K562 (cell line): ENCODE data around the gene BACE1-AS. TPM values are rescaled to one million over a fixed set of nuclear protein-coding genes. Genes with fewer than 3 reads are reported as not detected.

Experiments used
- ATAC-seq: fragments of 200-7000 bp; cut with Tn5 transposase; 3 replicates; pipeline ENCODE4 v1.9.1; 2020; ENCODE audit warnings: moderate library complexity
- BruUV-seq: library from RNA; stranded (reverse); fragments of 400-500 nt; replicated peaks from 2 replicates; lab custom pipeline; 2021; lab: Mats Ljungman, UMichigan
- CTCF ChIA-PET: fragments of 300-600 bp; formaldehyde crosslinking; extraction: SDS; loops from one replicate; lab custom pipeline; 2021; ENCODE audit warnings: low intra/inter-chr PET ratio; lab: Yijun Ruan, JAX
- POLR2A ChIA-PET: fragments of 300-600, 350-650 bp; sonication (Branson Sonifier 250); formaldehyde crosslinking; extraction: SDS; loops from one replicate; lab custom pipeline; 2021; ENCODE audit warnings: antibody characterized with exemption, inconsistent platforms; lab: Yijun Ruan, JAX
- DNase-seq, 4 experiments: peaks; one replicate each; pipeline versions ENCODE4 v3.0.0 to v3.0.0-alpha.2; 2011 to 2018; ENCODE audit warnings: low spot score in 3 of 4, mixed read lengths in 3 of 4; ENCODE audit errors: extremely low read depth in 1 of 4
- FAIRE-seq: peaks from 2 replicates; lab custom pipeline; 2011; peaks lifted over from hg19 to GRCh38; lab: Jason Lieb, UNC
- H2AFZ ChIP-seq: 2 replicates; pipeline ENCODE4 v1.6.0; 2011; ENCODE audit warnings: low read depth, low read length, control low read depth, inconsistent platforms
- H3K27ac ChIP-seq: fragments of 200-600 bp; 3 replicates; pipeline ENCODE4 v1.8.0; 2011; ENCODE audit warnings: low read depth, mild to moderate bottlenecking, control low read depth, inconsistent platforms, low read length, moderate library complexity, mixed read lengths; ENCODE audit errors: extremely low read depth
- H3K27me3 ChIP-seq, 2 experiments: fragments of 300-600 bp in 1 of 2; 2 replicates in 1 of 2; 3 replicates in 1 of 2; pipeline versions ENCODE4 v1.6.0 to v1.8.0; 2011; ENCODE audit warnings: inconsistent platforms in 2 of 2, low read length in 2 of 2, mild to moderate bottlenecking in 1 of 2, mixed read lengths in 1 of 2, moderate library complexity in 1 of 2; ENCODE audit not compliant: control insufficient read depth in 2 of 2, insufficient read depth in 2 of 2
- H3K36me3 ChIP-seq: fragments of 300-600 bp; 3 replicates; pipeline ENCODE4 v1.8.0; 2011; ENCODE audit warnings: mild to moderate bottlenecking, low read length, inconsistent platforms; ENCODE audit not compliant: control insufficient read depth, insufficient read depth
- H3K4me1 ChIP-seq, 2 experiments: fragments of 200-600 bp in 1 of 2; replicated peaks in 1 of 2; 2 replicates in 1 of 2; 3 replicates in 1 of 2; pipeline versions ENCODE4 v1.5.1 to v1.8.0; 2011; ENCODE audit warnings: inconsistent platforms in 2 of 2, low read length in 2 of 2, mild to moderate bottlenecking in 1 of 2, mixed read lengths in 1 of 2, moderate library complexity in 1 of 2; ENCODE audit not compliant: control insufficient read depth in 2 of 2, insufficient read depth in 2 of 2
- H3K4me2 ChIP-seq: 2 replicates; pipeline ENCODE4 v1.6.1; 2011; ENCODE audit warnings: low read length, control low read depth, inconsistent platforms, mixed read lengths; ENCODE audit not compliant: insufficient read depth
- H3K4me3 ChIP-seq: fragments of 200-600 bp; sonication (generic), shearing (Covaris generic); 2 replicates; pipeline ENCODE4 v1.5.1; 2016; ENCODE audit warnings: control low read depth, inconsistent platforms
- H3K79me2 ChIP-seq: fragments of 200-600 bp; 3 replicates; pipeline ENCODE4 v1.8.0; 2011; ENCODE audit warnings: low read length, inconsistent platforms; ENCODE audit not compliant: control insufficient read depth, insufficient read depth
- H3K9ac ChIP-seq, 2 experiments: 2 replicates each; pipeline versions ENCODE4 v1.6.0 to v1.6.1; 2011; ENCODE audit warnings: low read depth in 2 of 2, low read length in 2 of 2, control low read depth in 1 of 2, inconsistent platforms in 1 of 2, mild to moderate bottlenecking in 1 of 2, mixed read lengths in 1 of 2; ENCODE audit not compliant: insufficient read depth in 1 of 2
- H3K9me1 ChIP-seq: one replicate; pipeline ENCODE4 v1.6.0; 2011; ENCODE audit warnings: inconsistent platforms, mild to moderate bottlenecking, low read length, moderate library complexity; ENCODE audit not compliant: control insufficient read depth, insufficient read depth
- H3K9me3 ChIP-seq: replicated peaks from 2 replicates; pipeline ENCODE4 v1.5.1; 2011; ENCODE audit warnings: low read depth, low read length, inconsistent platforms; ENCODE audit not compliant: control insufficient read depth, insufficient read depth
- H4K20me1 ChIP-seq: replicated peaks from 2 replicates; pipeline ENCODE4 v1.6.1; 2011; ENCODE audit warnings: low read length, inconsistent platforms, mixed read lengths; ENCODE audit not compliant: control insufficient read depth, insufficient read depth
- E2F3 ChIP-seq: fragments of 250-450 bp; sonication (Bioruptor Pico); IDR thresholded peaks from 2 replicates; pipeline ENCODE4 v1.4.0; 2020; ENCODE audit warnings: mild to moderate bottlenecking
- ETS2 ChIP-seq: IDR thresholded peaks from 2 replicates; pipeline ENCODE4 v1.6.1; 2016; ENCODE audit warnings: borderline replicate concordance, missing genetic modification characterization, mild to moderate bottlenecking, moderate library complexity, missing compliant biosample characterization; ENCODE audit not compliant: poor library complexity, severe bottlenecking
- FIP1L1 ChIP-seq: fragments of 200-400 bp; formaldehyde crosslinking; IDR thresholded peaks from 2 replicates; pipeline ENCODE4 v1.6.1; 2018; ENCODE audit warnings: mild to moderate bottlenecking, low read depth, low read length; ENCODE audit not compliant: poor library complexity, severe bottlenecking
- HDAC3 ChIP-seq: fragments of 450-650 bp; IDR thresholded peaks from 2 replicates; pipeline ENCODE4 v1.6.1; 2018; ENCODE audit warnings: borderline replicate concordance, mild to moderate bottlenecking, moderate library complexity; ENCODE audit not compliant: partially characterized antibody
- JUN ChIP-seq, 2 experiments: sonication (generic) in 1 of 2; formaldehyde crosslinking in 1 of 2; IDR thresholded peaks; 2 replicates each; pipeline versions ENCODE4 v1.6.1 to v1.8.0; 2012 to 2022; ENCODE audit warnings: borderline replicate concordance in 2 of 2, mild to moderate bottlenecking in 2 of 2, improper control_type of control experiment in 1 of 2, low read depth in 1 of 2, low read length in 1 of 2, missing genetic modification reagents in 1 of 2
- WGBS: fragments of 100-300 bp; shearing (Covaris generic); methylation state at CpG from one replicate; pipeline ENCODE4 v1.1.6; 2016; ENCODE audit warnings: low coverage, mixed read lengths; ENCODE audit not compliant: insufficient coverage; ENCODE audit errors: missing lambda C conversion rate; 5-methylcytosine and 5-hydroxymethylcytosine counted together
- in situ Hi-C: fragments of 300-500 bp; cut with MboI; formaldehyde crosslinking; loops from 4 replicates; pipeline ENCODE4 v1.15.0; 2018; ENCODE audit warnings: inconsistent platforms, mixed read lengths
- intact Hi-C: fragments of 100-400 bp; cut with micrococcal nuclease; formaldehyde crosslinking; loops from 2 replicates; pipeline ENCODE4 v1.14.2; 2022
- polyA plus RNA-seq, 8 experiments: library from polyadenylated mRNA; depleted of rRNA in 4 of 8; stranded (reverse) in 5 of 8; unstranded in 3 of 8; fragments of >200 nt; fragmentation: Nextera tagmentation in 2 of 8; fragmentation: Illumina TruSeq in 1 of 8; extraction: Ambion mirVana in 2 of 8; extraction: Trizol in 1 of 8; gene quantifications; 2 replicates each; pipeline versions ENCODE4 v1.2.1 to v1.2.3, GENCODE V29; 2011 to 2014; ENCODE audit warnings: inconsistent platforms in 1 of 8, missing spikeins in 1 of 8
- total RNA-seq, 7 experiments: library from RNA; depleted of rRNA in 6 of 7; stranded (reverse); fragments of >200 nt in 6 of 7; fragmentation: Illumina TruSeq in 2 of 7; extraction: Trizol in 2 of 7; gene quantifications; 2 replicates each; pipeline versions ENCODE4 v1.2.1 to v1.2.3, GENCODE V29; 2011 to 2021; ENCODE audit warnings: low replicate concordance in 1 of 7
- TF ChIP-seq, protein P1 (sequence below): fragments of 450-650 bp; IDR thresholded peaks from 2 replicates; pipeline ENCODE4 v1.6.1; 2016; ENCODE audit warnings: missing biosample characterization, missing genetic modification characterization

BACE1-AS gene
- total and polyA plus RNA-seq, 9 of the 15 experiments (the other 6 are each of a cell fraction or from before 2014, with no cell fraction given): 2.2 to 8.2 (median 3.8) TPM

DNA sequence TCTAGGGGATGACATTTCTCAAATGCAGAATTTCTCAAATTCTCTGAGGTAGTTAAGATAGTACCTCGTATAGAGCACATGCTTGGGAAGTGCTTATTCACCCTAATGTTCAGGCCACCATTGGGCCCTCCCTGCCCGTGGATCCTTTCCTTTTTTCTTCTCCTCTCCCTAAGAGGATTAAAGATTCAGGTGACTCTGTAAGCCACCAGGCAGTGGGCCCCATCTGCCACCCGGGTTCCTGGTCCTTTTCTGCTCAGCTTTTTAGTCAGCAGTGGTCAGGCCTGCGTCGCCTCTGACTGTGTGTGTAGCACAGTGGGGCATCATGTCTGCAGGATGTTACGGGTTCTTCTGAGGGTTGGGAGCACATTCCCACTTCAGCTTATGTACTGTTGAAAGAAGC, 43.8 kb downstream of the BACE1-AS start:
- Histone ChIP-seq H3K79me2 (no peaks in the 10 kb centered on the region), H3K9me1 (no peaks in the 10 kb centered on the region)
- TF ChIP-seq E2F3 (CRISPR knock-in tag) (no peak), FIP1L1 (no peak), HDAC3 (no peak), ETS2 (tag) (no peak), JUN (IDR thresholded peaks at IDR 0.05; ENCODE audit: borderline replicate concordance, low read depth, low read length) (no peak), JUN (CRISPR knock-in tag; IDR thresholded peaks at IDR 0.05; ENCODE audit: borderline replicate concordance) (no peak)
- TF ChIP-seq, protein P1, sequence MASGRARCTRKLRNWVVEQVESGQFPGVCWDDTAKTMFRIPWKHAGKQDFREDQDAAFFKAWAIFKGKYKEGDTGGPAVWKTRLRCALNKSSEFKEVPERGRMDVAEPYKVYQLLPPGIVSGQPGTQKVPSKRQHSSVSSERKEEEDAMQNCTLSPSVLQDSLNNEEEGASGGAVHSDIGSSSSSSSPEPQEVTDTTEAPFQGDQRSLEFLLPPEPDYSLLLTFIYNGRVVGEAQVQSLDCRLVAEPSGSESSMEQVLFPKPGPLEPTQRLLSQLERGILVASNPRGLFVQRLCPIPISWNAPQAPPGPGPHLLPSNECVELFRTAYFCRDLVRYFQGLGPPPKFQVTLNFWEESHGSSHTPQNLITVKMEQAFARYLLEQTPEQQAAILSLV (tag): no peak
- TF ChIP-seq, all 486 proteins: peak for 0
- Histone ChIP-seq H3K36me3 (0 out of 3 replicates have a peak, but pooled peaks cover 2% of the 10 kb centered on the region), H3K4me2 (no peak overlapping the region), H4K20me1 (0 out of 2 replicates have a peak, but pooled peaks cover 3% of the 10 kb centered on the region), H3K4me1 (peaks cover 0 to 2% of the 10 kb centered on the region in 2 experiments; a peak in 2 of 5 replicates), H3K27me3 (no peaks in the 10 kb centered on the region), H3K27ac (no peak overlapping the region), H3K9me3 (no peaks in the 10 kb centered on the region), H2AFZ (no peak overlapping the region), H3K4me3 (no peak overlapping the region), H3K9ac (peak overlapping the region in 1 of 2 experiments; percentile 21; a peak in 1 of 4 replicates)
- no peak for ATAC-seq
- intact Hi-C loops (no loop called here), in situ Hi-C loops (no loop called here)
- WGBS: 67% methylated on average over 6 of the region's 6 CpGs
- no TSS peak for BruUV-seq
- POLR2A ChIA-PET: interaction anchor here (0.6 to 1.2 kb wide), 3 partner anchors 10 to 122 kb away, joined by 3 read pairs; no protein-coding TSS in a partner anchor
- no peak for DNase-seq
- CTCF ChIA-PET: no interaction called here
- peak; percentile 55 for FAIRE-seq
